ENCODE measurements around the gene NRXN2. TPM values are rescaled to one million over a fixed set of nuclear protein-coding genes. Genes with fewer than 3 reads are reported as not detected.

Gene NRXN2
- total RNA-seq, 2 experiments from 2014 or later = 0.18 to 0.39 TPM

- H3K27ac Mint-ChIP-seq = no peak overlapping the region
- ChIA-PET CTCF (interaction anchor here (0.6 to 1.5 kb wide), 4 partner anchors 8 to 29 kb away, joined by 3 to 6 read pairs (median 4); partner anchors contain the start of gene RASGRP2), POLR2A (no interaction called here)
- H3K4me1 Mint-ChIP-seq = peaks cover 5% of the 10 kb centered on the region
- H3K4me3 Mint-ChIP-seq = no peak overlapping the region
- H3K27me3 Mint-ChIP-seq = peaks cover 59% of the 10 kb centered on the region
- no peak for DNase-seq
- intact Hi-C loops (cut with DNase I, micrococcal nuclease) = no loop called here
- ATAC-seq = no peak
- no peaks in the 10 kb centered on the region for H3K36me3 Mint-ChIP-seq (ENCODE audit: low read depth)
- H3K9me3 Mint-ChIP-seq (ENCODE audit: low read depth) = no peaks in the 10 kb centered on the region
Measured at GRCh38 chr11:64717268-64717578, 5.8 kb downstream of the NRXN2 start.

- no peak overlapping the region for H3K27ac Mint-ChIP-seq
- ATAC-seq = no peak
- H3K36me3 Mint-ChIP-seq (ENCODE audit: low read depth) = no peaks in the 10 kb centered on the region
- H3K4me1 Mint-ChIP-seq = peaks cover 11% of the 10 kb centered on the region
- no peak overlapping the region for H3K4me3 Mint-ChIP-seq
- CTCF ChIA-PET = interaction anchor here (1.0 to 1.3 kb wide), 2 partner anchors 28 kb away, joined by 3 to 4 read pairs; partner anchors contain the start of gene RASGRP2
- intact Hi-C loops (cut with DNase I, micrococcal nuclease) = no loop called here
- POLR2A ChIA-PET = no interaction called here
- peaks cover 60% of the 10 kb centered on the region for H3K27me3 Mint-ChIP-seq
- no peak for DNase-seq
- H3K9me3 Mint-ChIP-seq (ENCODE audit: low read depth) = no peaks in the 10 kb centered on the region
Measured at GRCh38 chr11:64716473-64717267, 6.3 kb downstream of the NRXN2 start.

DNA sequence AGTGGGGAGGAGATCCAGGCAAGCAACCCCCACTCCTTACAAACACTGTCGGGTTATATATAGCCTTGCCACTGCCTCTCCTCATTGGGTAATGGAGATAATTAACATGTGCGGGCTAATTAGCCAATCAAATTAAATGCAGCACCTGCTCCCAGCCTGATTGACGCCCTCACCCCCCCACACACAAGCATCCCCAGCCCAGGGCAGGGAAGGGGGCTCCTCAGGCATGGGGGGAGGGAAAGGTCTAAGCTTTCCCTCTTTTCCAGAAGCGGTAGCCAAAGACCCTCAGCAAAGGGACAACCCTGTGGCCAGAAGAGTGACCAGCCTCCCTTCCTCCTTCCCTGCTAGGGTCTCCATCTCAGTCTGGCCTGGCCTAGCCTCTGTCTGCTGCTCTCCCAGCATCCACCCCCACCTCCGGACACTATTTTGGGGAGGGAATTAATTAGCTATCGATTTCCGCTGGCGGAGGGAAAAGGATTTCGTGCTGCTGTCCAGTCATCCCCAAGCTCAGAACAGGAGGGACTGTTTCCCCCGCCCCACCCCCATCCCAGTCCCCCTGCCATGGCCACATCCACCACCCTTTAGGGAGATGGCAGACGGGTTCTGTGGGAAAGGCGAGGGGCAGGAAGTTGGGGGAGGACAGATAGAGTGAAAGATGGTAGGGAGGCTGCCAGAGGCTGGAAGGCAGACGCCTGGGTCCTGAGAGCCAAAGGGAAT is 7.1 kb downstream of the NRXN2 start:
- peaks cover 62% of the 10 kb centered on the region for H3K27me3 Mint-ChIP-seq
- peaks cover 13% of the 10 kb centered on the region for H3K4me1 Mint-ChIP-seq
- DNase-seq (no peak), ATAC-seq (no peak)
- intact Hi-C loops (cut with DNase I, micrococcal nuclease) = no loop called here
- H3K27ac Mint-ChIP-seq = no peak overlapping the region
- CTCF ChIA-PET = interaction anchor here (0.7 to 2.2 kb wide), 4 partner anchors 9 to 27 kb away, joined by 3 to 8 read pairs (median 4); no protein-coding TSS in a partner anchor
- H3K36me3 Mint-ChIP-seq (ENCODE audit: low read depth) = no peaks in the 10 kb centered on the region
- POLR2A ChIA-PET = no interaction called here
- H3K4me3 Mint-ChIP-seq = no peak overlapping the region
- H3K9me3 Mint-ChIP-seq (ENCODE audit: low read depth) = no peaks in the 10 kb centered on the region

GRCh38 chr11:64715110-64715509 is 7.9 kb downstream of the NRXN2 start:
- ChIA-PET POLR2A (no interaction called here), CTCF (interaction anchor here (0.6 to 2.2 kb wide), 5 partner anchors 10 to 264 kb away, joined by 3 to 8 read pairs (median 3); no protein-coding TSS in a partner anchor)
- intact Hi-C loops (cut with DNase I, micrococcal nuclease) = no loop called here
- no peaks in the 10 kb centered on the region for H3K36me3 Mint-ChIP-seq (ENCODE audit: low read depth)
- H3K4me3 Mint-ChIP-seq = no peak overlapping the region
- no peaks in the 10 kb centered on the region for H3K9me3 Mint-ChIP-seq (ENCODE audit: low read depth)
- H3K27me3 Mint-ChIP-seq = peaks cover 64% of the 10 kb centered on the region
- DNase-seq = no peak
- no peak for ATAC-seq
- peaks cover 13% of the 10 kb centered on the region for H3K4me1 Mint-ChIP-seq
- no peak overlapping the region for H3K27ac Mint-ChIP-seq

GRCh38 chr11:64714666-64715065 is 8.3 kb downstream of the NRXN2 start:
- ATAC-seq (no peak), DNase-seq (no peak)
- Mint-ChIP-seq H3K4me1 (peaks cover 13% of the 10 kb centered on the region), H3K27me3 (peaks cover 66% of the 10 kb centered on the region), H3K9me3 (ENCODE audit: low read depth) (no peaks in the 10 kb centered on the region), H3K36me3 (ENCODE audit: low read depth) (no peaks in the 10 kb centered on the region), H3K4me3 (no peak overlapping the region), H3K27ac (no peak overlapping the region)
- intact Hi-C loops (cut with DNase I, micrococcal nuclease) = loop anchor here in 1 of 2 experiments (1.0 kb wide), 1 partner anchor 8 kb away; no protein-coding TSS in a partner anchor
- POLR2A ChIA-PET = no interaction called here
- CTCF ChIA-PET = interaction anchor here (2.2 kb wide), 1 partner anchor 10 kb away, joined by 8 read pairs; no protein-coding TSS in a partner anchor

DNA sequence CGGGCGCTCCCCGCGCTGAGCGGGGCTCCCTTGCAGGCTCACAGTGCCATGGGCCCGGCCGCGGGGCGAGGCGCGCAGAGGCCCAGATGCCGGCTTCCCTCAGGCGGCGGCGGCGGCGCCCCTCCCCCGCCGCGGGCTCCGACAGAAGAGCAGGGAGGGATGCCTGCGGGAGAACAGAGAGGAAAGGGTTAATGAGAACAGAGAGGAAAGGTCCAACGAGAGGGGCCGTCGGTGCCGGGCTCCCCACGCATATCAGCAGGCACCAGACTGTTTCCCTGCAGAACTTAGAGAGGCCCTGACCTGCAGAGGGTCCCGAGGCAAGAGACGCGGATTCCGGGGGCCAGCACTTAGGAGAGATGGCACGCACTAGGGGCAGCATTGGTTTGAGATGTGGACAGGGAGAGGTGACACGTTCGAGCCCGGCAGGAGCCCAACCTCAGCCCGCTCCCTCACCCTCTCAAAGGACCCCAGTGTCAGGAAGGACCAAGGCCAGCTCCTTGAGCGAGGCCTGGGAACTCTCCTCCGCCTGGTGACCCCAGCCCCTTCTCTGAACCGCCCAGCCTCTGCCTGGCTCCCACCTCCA is 9.1 kb downstream of the NRXN2 start:
- no peak overlapping the region for H3K4me3 Mint-ChIP-seq
- H3K4me1 Mint-ChIP-seq = peaks cover 13% of the 10 kb centered on the region
- no peaks in the 10 kb centered on the region for H3K36me3 Mint-ChIP-seq (ENCODE audit: low read depth)
- peaks cover 69% of the 10 kb centered on the region for H3K27me3 Mint-ChIP-seq
- no peaks in the 10 kb centered on the region for H3K9me3 Mint-ChIP-seq (ENCODE audit: low read depth)
- ATAC-seq (no peak), DNase-seq (no peak)
- CTCF ChIA-PET = interaction anchor here (0.7 to 2.2 kb wide), 2 partner anchors 10 to 62 kb away, joined by 3 to 8 read pairs; no protein-coding TSS in a partner anchor
- no peak overlapping the region for H3K27ac Mint-ChIP-seq
- POLR2A ChIA-PET = no interaction called here
- intact Hi-C loops (cut with DNase I, micrococcal nuclease) = loop anchor here in 1 of 2 experiments (1.0 kb wide), 1 partner anchor 8 kb away; no protein-coding TSS in a partner anchor

DNA sequence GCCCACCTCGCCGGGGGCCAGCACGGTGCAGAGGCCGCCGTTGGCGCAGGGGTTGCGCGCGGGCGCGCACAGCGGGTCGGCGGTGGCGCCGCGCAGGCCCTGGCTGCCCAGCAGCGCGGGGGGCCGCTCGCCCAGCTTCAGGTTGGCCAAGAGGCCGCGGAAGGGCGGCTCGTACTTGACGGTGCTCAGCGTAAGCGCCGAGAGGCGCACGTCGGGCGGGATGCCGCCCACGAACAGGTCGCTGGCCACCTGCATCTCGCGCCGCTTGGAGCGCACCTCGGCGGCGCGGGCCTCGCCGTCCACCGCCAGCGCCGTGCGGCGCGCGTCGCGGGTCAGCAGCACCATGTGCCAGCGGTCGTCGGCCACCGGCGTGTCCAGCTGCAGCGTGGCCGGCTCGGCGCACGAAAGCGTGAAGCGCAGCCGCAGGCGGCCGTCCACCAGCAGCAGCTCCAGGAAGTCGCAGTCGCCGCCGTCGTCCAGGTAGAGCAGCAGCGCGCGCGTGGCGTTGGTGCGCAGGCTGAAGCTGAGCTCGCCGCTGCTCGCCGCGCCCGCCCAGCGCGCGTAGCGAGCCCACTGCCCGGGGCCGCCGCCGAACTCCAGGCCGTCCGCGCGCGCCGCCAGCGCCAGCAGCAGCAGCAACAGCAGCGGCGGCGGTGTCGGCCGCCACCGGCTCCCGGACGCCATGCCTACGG is 9.8 kb downstream of the NRXN2 start:
- peaks cover 13% of the 10 kb centered on the region for H3K4me1 Mint-ChIP-seq
- peaks cover 69% of the 10 kb centered on the region for H3K27me3 Mint-ChIP-seq
- intact Hi-C loops (cut with DNase I, micrococcal nuclease) = no loop called here
- peak; percentile 38 for DNase-seq
- no peaks in the 10 kb centered on the region for H3K36me3 Mint-ChIP-seq (ENCODE audit: low read depth)
- H3K27ac Mint-ChIP-seq = no peak overlapping the region
- CTCF ChIA-PET = interaction anchor here (0.7 kb wide), 1 partner anchor 61 kb away, joined by 3 read pairs; no protein-coding TSS in a partner anchor
- H3K9me3 Mint-ChIP-seq (ENCODE audit: low read depth) = no peaks in the 10 kb centered on the region
- POLR2A ChIA-PET = no interaction called here
- ATAC-seq = peak; percentile 21
- no peak overlapping the region for H3K4me3 Mint-ChIP-seq

- H3K4me1 Mint-ChIP-seq = peaks cover 13% of the 10 kb centered on the region
- ChIA-PET POLR2A (no interaction called here), CTCF (no interaction called here)
- H3K36me3 Mint-ChIP-seq (ENCODE audit: low read depth) = no peaks in the 10 kb centered on the region
- no peak for DNase-seq
- peak; percentile 38 for ATAC-seq
- no peak overlapping the region for H3K27ac Mint-ChIP-seq
- intact Hi-C loops (cut with DNase I, micrococcal nuclease) = no loop called here
- peaks cover 68% of the 10 kb centered on the region for H3K27me3 Mint-ChIP-seq
- no peaks in the 10 kb centered on the region for H3K9me3 Mint-ChIP-seq (ENCODE audit: low read depth)
- no peak overlapping the region for H3K4me3 Mint-ChIP-seq
Measured at GRCh38 chr11:64712430-64713015, 10.5 kb downstream of the NRXN2 start.

GRCh38 chr11:64711956-64712362 is 11.0 kb downstream of the NRXN2 start:
- peaks cover 62% of the 10 kb centered on the region for H3K27me3 Mint-ChIP-seq
- H3K4me3 Mint-ChIP-seq = no peak overlapping the region
- no peaks in the 10 kb centered on the region for H3K9me3 Mint-ChIP-seq (ENCODE audit: low read depth)
- peaks cover 13% of the 10 kb centered on the region for H3K4me1 Mint-ChIP-seq
- no peaks in the 10 kb centered on the region for H3K36me3 Mint-ChIP-seq (ENCODE audit: low read depth)
- H3K27ac Mint-ChIP-seq = no peak overlapping the region
- ATAC-seq (no peak), DNase-seq (no peak)
- intact Hi-C loops (cut with DNase I, micrococcal nuclease) = no loop called here
- POLR2A ChIA-PET = no interaction called here
- CTCF ChIA-PET = no interaction called here

DNA sequence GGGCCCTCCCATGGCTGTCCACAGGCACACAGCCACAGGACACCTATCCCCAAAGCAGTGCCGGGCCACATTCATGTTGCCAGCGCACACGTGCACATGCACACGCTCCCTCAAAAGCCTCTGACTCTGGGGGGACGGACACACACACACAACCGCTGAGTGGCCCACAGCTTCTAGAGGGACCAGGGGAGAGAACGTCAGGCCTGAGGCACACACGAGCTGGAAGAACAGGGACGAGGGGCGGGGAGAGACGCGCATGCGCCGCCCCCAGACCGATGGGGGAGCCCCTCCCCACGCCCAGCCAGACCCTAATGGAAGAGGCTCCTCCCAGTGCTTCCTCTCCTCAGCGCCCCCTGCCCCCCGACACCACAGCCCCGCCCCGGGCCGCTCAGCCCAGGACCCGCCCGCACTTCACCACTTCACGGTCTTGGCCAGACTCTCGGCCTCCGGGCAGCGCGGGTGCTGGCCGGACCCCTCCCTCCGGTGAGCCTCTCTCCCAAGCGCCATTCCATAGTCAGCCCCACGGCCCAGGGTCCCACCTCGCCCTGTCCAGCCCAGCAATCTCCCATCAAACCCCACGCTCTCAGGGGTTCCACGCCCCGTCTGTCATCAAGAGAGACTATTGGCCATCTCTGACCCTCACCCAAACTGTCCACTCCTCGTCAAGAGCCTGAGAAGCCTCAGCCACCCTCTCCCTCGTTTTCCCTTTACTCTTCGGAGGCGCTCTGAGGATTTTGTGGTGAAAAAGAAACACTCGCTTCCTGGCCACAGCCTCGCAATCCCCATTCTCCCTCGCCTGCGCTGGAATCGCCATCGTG is 11.7 kb downstream of the NRXN2 start:
- H3K27ac Mint-ChIP-seq = no peak overlapping the region
- H3K36me3 Mint-ChIP-seq (ENCODE audit: low read depth) = no peaks in the 10 kb centered on the region
- CTCF ChIA-PET = interaction anchor here (2.4 kb wide), 1 partner anchor 22 kb away, joined by 10 read pairs; no protein-coding TSS in a partner anchor
- H3K4me3 Mint-ChIP-seq = no peak overlapping the region
- POLR2A ChIA-PET = no interaction called here
- no peaks in the 10 kb centered on the region for H3K9me3 Mint-ChIP-seq (ENCODE audit: low read depth)
- intact Hi-C loops (cut with DNase I, micrococcal nuclease) = no loop called here
- DNase-seq (no peak), ATAC-seq (no peak)
- H3K4me1 Mint-ChIP-seq = peaks cover 13% of the 10 kb centered on the region
- H3K27me3 Mint-ChIP-seq = peaks cover 62% of the 10 kb centered on the region
